Pancreas (tissue), 10 donors: ENCODE measurements around the gene KSR2. TPM values are rescaled to one million over a fixed set of nuclear protein-coding genes. Genes with fewer than 3 reads are reported as not detected.

Experiments used
- ATAC-seq, 4 donors: fragments of 200-7000 bp; cut with Tn5 transposase; one replicate each; pipeline versions ENCODE4 v1.8.0 to v1.9.1; 2020; ENCODE audit warnings: mild to moderate bottlenecking in 4 of 4, moderate library complexity in 4 of 4
- DNase-seq, 6 donors: peaks; one replicate each; pipeline ENCODE4 v3.0.0-alpha.2; 2020
- FAIRE-seq: peaks from 2 replicates; lab custom pipeline; 2012; peaks lifted over from hg19 to GRCh38; lab: Jason Lieb, UNC
- H3K27ac ChIP-seq, 4 donors: fragments of 200-600 bp; sonication (generic); 1 replicate in 3 of 4; 2 replicates in 1 of 4; pipeline versions ENCODE4 v1.5.0 to v1.8.0; 2020
- H3K27me3 ChIP-seq, 4 donors: fragments of 200-600 bp; one replicate each; pipeline ENCODE4 v1.8.0; 2021
- H3K36me3 ChIP-seq, 3 donors: fragments of 200-600 bp; sonication (generic) in 1 of 3; one replicate each; pipeline versions ENCODE4 v1.5.0 to v1.8.0; 2020 to 2021
- H3K4me1 ChIP-seq, 3 donors: fragments of 200-600 bp; one replicate each; pipeline ENCODE4 v1.8.0; 2021
- H3K4me3 ChIP-seq, 4 donors: fragments of 200-600 bp; sonication (generic) in 2 of 4; one replicate each; pipeline versions ENCODE4 v1.5.0 to v1.8.0; 2020 to 2021
- H3K9me3 ChIP-seq, 4 donors: fragments of 200-600 bp; one replicate each; pipeline ENCODE4 v1.8.0; 2021
- CTCF ChIP-seq, 4 donors: fragments of 200-600 bp; sonication (generic) in 3 of 4; IDR thresholded peaks; one replicate each; pipeline versions ENCODE4 v1.5.0 to v1.8.0; 2021; ENCODE audit warnings: antibody characterized with exemption in 4 of 4
- WGBS, 2 donors: extraction: QIAGEN DNeasy Blood & Tissue Kit; methylation state at CpG; one replicate each; pipeline ENCODE4 v1.1.7; 2013; 5-methylcytosine and 5-hydroxymethylcytosine counted together
- intact Hi-C, 3 donors: fragments of 100-400 bp; cut with DNase I; formaldehyde crosslinking; loops; one replicate each; pipeline versions ENCODE4 v1.11.1 to v1.14.2; 2022
- polyA plus RNA-seq, 2 donors: library from polyadenylated mRNA; stranded (reverse); fragments of 200-250 nt; gene quantifications; one replicate each; pipeline ENCODE4 v1.2.3, GENCODE V29; 2013
- total RNA-seq, 6 donors: library from RNA; stranded (reverse); fragmentation: NEBNext Ultra II Directional in 4 of 6; extraction: Animal tissue kit (Norgen Biotek cat#: 25700) in 4 of 6; gene quantifications; one replicate each; pipeline versions ENCODE4 v1.2.1 to v1.2.4, GENCODE V29; 2021 to 2023
- donor health status: healthy with polysubstance abuse.
- donor health status: DM: no; HTN: no; CAD: no; lungs with moderate emphysema.
- donor health status: DM: no; HTN: no; CAD: no.
- donor health status: control.
- donor health status: control.
- donor health status: Bipolar disorder and iron deficiency.
- donor health status: DM: yes; HTN: yes; CAD: no.
- donor health status: DM: no; HTN: no; CAD: no.
- donor health status: DM: no; HTN: no; CAD: no.
- donor health status: DM: yes; HTN: yes; CAD: no.

KSR2 gene
- total RNA-seq (1 to 10 TPM; 1.1 to 1.8 (median 1.4) TPM), polyA plus RNA-seq (1 to 10 TPM in 1 of 2 donors, under 1 TPM in 1; 0.68 to 1.1 TPM)

- peak; percentile 88 to 94 (median 91) for DNase-seq
- Histone ChIP-seq H3K9me3 (no peaks in the 10 kb centered on the region), H3K27me3 (no peaks in the 10 kb centered on the region), H3K27ac (peak within 1 kb of the TSS; percentile 60 to 74 (median 73)), H3K4me1 (no peaks in the 10 kb centered on the region), H3K4me3 (peak within 1 kb of the TSS; percentile 49 to 66 (median 51)), H3K36me3 (no peaks in the 10 kb centered on the region)
- no peak for FAIRE-seq
- WGBS, 2 donors, result 1% methylated on average over 64 to 86 of the region's 86 CpGs
- intact Hi-C loops, result no loop called here
- TF ChIP-seq CTCF (IDR thresholded peaks at IDR 0.05), result no peak
- peak; percentile 91 to 95 (median 94) for ATAC-seq
Measured at GRCh38 chr12:117968826-117969659, at the start of gene KSR2. KSR2 (minus strand) TSS chr12:117968990; CDS start chr12:117968255, 735 bp downstream.

GRCh38 chr12:118017926-118018325 is 49.1 kb upstream of the KSR2 start:
- Histone ChIP-seq H3K27ac (no peak overlapping the region), H3K4me3 (no peak overlapping the region), H3K36me3 (peaks cover 0 to 9% (median 0%) of the 10 kb centered on the region in 3 donors), H3K27me3 (no peaks in the 10 kb centered on the region), H3K4me1 (peaks cover 0 to 6% (median 0%) of the 10 kb centered on the region in 3 donors), H3K9me3 (no peaks in the 10 kb centered on the region)
- TF ChIP-seq CTCF (IDR thresholded peaks at IDR 0.05), result no peak
- no peak for ATAC-seq
- no peak for FAIRE-seq
- intact Hi-C loops, result no loop called here
- DNase-seq, result no peak

- FAIRE-seq, result no peak
- peaks cover 0 to 6% (median 0%) of the 10 kb centered on the region in 3 donors for H3K4me1 ChIP-seq
- peak within 1 kb of the TSS; percentile 63 to 92 (median 90) for H3K4me3 ChIP-seq
- H3K9me3 ChIP-seq, result no peaks in the 10 kb centered on the region
- intact Hi-C loops, result no loop called here
- H3K27me3 ChIP-seq, result no peaks in the 10 kb centered on the region
- DNase-seq, result peak; percentile 98 to 100 (median 99)
- no peak for TF ChIP-seq CTCF (IDR thresholded peaks at IDR 0.05)
- H3K27ac ChIP-seq, result peak within 1 kb of the TSS in 3 of 4 donors; percentile 16 to 47 (median 32)
- ATAC-seq, result peak; percentile 99 to 100 (median 100)
- H3K36me3 ChIP-seq, result peaks cover 0 to 9% (median 0%) of the 10 kb centered on the region in 3 donors
- 0% methylated on average over 51 to 61 of the region's 61 CpGs for WGBS, 2 donors
Measured at GRCh38 chr12:118016424-118017264, 47.9 kb upstream of the KSR2 start, which contains the start of gene RFC5. RFC5 (plus strand) TSS chr12:118016703; CDS start chr12:118016828, 125 bp downstream.

GRCh38 chr12:118015944-118016343 is 47.2 kb upstream of the KSR2 start:
- H3K27ac ChIP-seq, result peak overlapping the region in 2 of 4 donors; percentile 16 to 47
- ATAC-seq, result peak; percentile 5 to 30 (median 18)
- H3K4me3 ChIP-seq, result peak overlapping the region; percentile 63 to 92 (median 90)

More at GRCh38 chr12:118015944-118016343, 47.2 kb upstream of the KSR2 start:
- FAIRE-seq (no peak), DNase-seq (no peak)
- H3K9me3 ChIP-seq, result no peaks in the 10 kb centered on the region
- 4 to 7% methylated on average over 9 of the region's 9 CpGs for WGBS, 2 donors
- H3K36me3 ChIP-seq, result peaks cover 0 to 9% (median 0%) of the 10 kb centered on the region in 3 donors
- no peak for TF ChIP-seq CTCF (IDR thresholded peaks at IDR 0.05)
- intact Hi-C loops, result no loop called here
- peaks cover 0 to 6% (median 0%) of the 10 kb centered on the region in 3 donors for H3K4me1 ChIP-seq
- no peaks in the 10 kb centered on the region for H3K27me3 ChIP-seq
